HepG2 (cell line): ENCODE measurements around the gene STOML2. TPM values are rescaled to one million over a fixed set of nuclear protein-coding genes. Genes with fewer than 3 reads are reported as not detected.

ENCODE experiments used
- CREB1 ChIP-seq, 2 experiments: fragments of 450-650 bp in 1 of 2; IDR thresholded peaks; 2 replicates each; pipeline ENCODE4 v1.6.1; 2016 to 2017; ENCODE audit warnings: control low read depth in 1 of 2, mild to moderate bottlenecking in 1 of 2, missing compliant biosample characterization in 1 of 2, missing genetic modification characterization in 1 of 2
- IRX3 ChIP-seq: sonication (generic); formaldehyde crosslinking; IDR thresholded peaks from 2 replicates; pipeline ENCODE4 v1.8.1; 2023; ENCODE audit warnings: mild to moderate bottlenecking, low read depth, missing genetic modification reagents, borderline replicate concordance
- ISL2 ChIP-seq: sonication (generic); formaldehyde crosslinking; IDR thresholded peaks from 2 replicates; pipeline ENCODE4 v1.5.0; 2020; ENCODE audit warnings: missing genetic modification reagents
- KAT8 ChIP-seq: IDR thresholded peaks from 2 replicates; pipeline ENCODE4 v1.6.1; 2016; ENCODE audit warnings: missing genetic modification reagents, missing compliant biosample characterization
- MAFF ChIP-seq: IDR thresholded peaks from 2 replicates; pipeline ENCODE4 v1.6.1; 2011; ENCODE audit warnings: low read depth, low read length, improper control_type of control experiment
- MLXIP ChIP-seq: sonication (generic); formaldehyde crosslinking; IDR thresholded peaks from 2 replicates; pipeline ENCODE4 v1.9.0; 2021; ENCODE audit warnings: missing genetic modification reagents, borderline replicate concordance
- NRL ChIP-seq: sonication (generic); formaldehyde crosslinking; IDR thresholded peaks from 2 replicates; pipeline ENCODE4 v1.5.0; 2020; ENCODE audit warnings: missing genetic modification reagents, mild to moderate bottlenecking, moderate library complexity, borderline replicate concordance
- RARG ChIP-seq: sonication (generic); formaldehyde crosslinking; IDR thresholded peaks from 2 replicates; pipeline ENCODE4 v1.4.0; 2020; ENCODE audit warnings: low read depth, mild to moderate bottlenecking, missing genetic modification reagents
- SAP130 ChIP-seq: IDR thresholded peaks from 2 replicates; pipeline ENCODE4 v1.6.1; 2016; ENCODE audit warnings: low read depth
- ZBTB26 ChIP-seq: IDR thresholded peaks from 2 replicates; pipeline ENCODE4 v1.6.1; 2016; ENCODE audit warnings: missing compliant biosample characterization, missing genetic modification reagents, borderline replicate concordance
- ZBTB49 ChIP-seq: sonication (generic); formaldehyde crosslinking; IDR thresholded peaks from 2 replicates; pipeline ENCODE4 v1.4.0; 2020; ENCODE audit warnings: missing genetic modification reagents, borderline replicate concordance
- ZFP37 ChIP-seq: sonication (generic); formaldehyde crosslinking; IDR thresholded peaks from 2 replicates; pipeline ENCODE4 v1.4.0; 2020; ENCODE audit warnings: missing genetic modification reagents, borderline replicate concordance
- ZNF17 ChIP-seq: sonication (generic); formaldehyde crosslinking; IDR thresholded peaks from 2 replicates; pipeline ENCODE4 v1.5.0; 2020; ENCODE audit warnings: mild to moderate bottlenecking, missing genetic modification reagents
- ZNF264 ChIP-seq: sonication (generic); formaldehyde crosslinking; IDR thresholded peaks from 2 replicates; pipeline ENCODE4 v1.4.0; 2020; ENCODE audit warnings: missing genetic modification reagents
- ZNF3 ChIP-seq: IDR thresholded peaks from 2 replicates; pipeline ENCODE4 v1.7.0; 2017; ENCODE audit warnings: inconsistent platforms
- ZNF552 ChIP-seq: sonication (generic); formaldehyde crosslinking; IDR thresholded peaks from 2 replicates; pipeline ENCODE4 v1.9.0; 2022; ENCODE audit warnings: missing genetic modification reagents, mild to moderate bottlenecking, borderline replicate concordance
- ZNF558 ChIP-seq: sonication (generic); formaldehyde crosslinking; IDR thresholded peaks from 2 replicates; pipeline ENCODE4 v1.9.0; 2022; ENCODE audit warnings: mild to moderate bottlenecking, missing genetic modification reagents, borderline replicate concordance
- ZNF589 ChIP-seq: sonication (generic); formaldehyde crosslinking; conservative IDR thresholded peaks from 2 replicates; pipeline ENCODE4 v1.8.0; 2022; ENCODE audit warnings: mild to moderate bottlenecking, moderate library complexity, missing genetic modification reagents
- ZNF660 ChIP-seq: sonication (generic); formaldehyde crosslinking; IDR thresholded peaks from 2 replicates; pipeline ENCODE4 v1.5.1; 2020; ENCODE audit warnings: mild to moderate bottlenecking, low read depth, missing genetic modification reagents, borderline replicate concordance
- ZNF720 ChIP-seq: sonication (generic); formaldehyde crosslinking; IDR thresholded peaks from 2 replicates; pipeline ENCODE4 v1.4.0; 2020; ENCODE audit warnings: missing genetic modification reagents
- ZNF780A ChIP-seq: sonication (generic); formaldehyde crosslinking; IDR thresholded peaks from 2 replicates; pipeline ENCODE4 v1.8.0; 2022; ENCODE audit warnings: mild to moderate bottlenecking, missing genetic modification reagents, moderate library complexity
- polyA plus RNA-seq, 8 experiments: library from polyadenylated mRNA; depleted of rRNA in 3 of 8; stranded (reverse) in 7 of 8; unstranded in 1 of 8; fragments of >200 nt; fragmentation: Illumina TruSeq in 4 of 8; extraction: Trizol in 4 of 8; gene quantifications; 2 replicates each; pipeline versions ENCODE4 v1.2.1 to v1.2.3, GENCODE V29; 2011 to 2016; ENCODE audit warnings: low read depth in 4 of 8, missing spikeins in 1 of 8, mixed read lengths in 1 of 8; ENCODE audit not compliant: insufficient read depth in 1 of 8
- total RNA-seq, 5 experiments: library from RNA; depleted of rRNA; stranded (reverse); fragments of >200 nt; fragmentation: Illumina TruSeq; extraction: Trizol; gene quantifications; 2 replicates each; pipeline ENCODE4 v1.2.3, GENCODE V29; 2016; ENCODE audit warnings: low read depth in 1 of 5
- TF ChIP-seq, protein P1 (sequence below): sonication (generic); formaldehyde crosslinking; IDR thresholded peaks from 2 replicates; pipeline ENCODE4 v1.4.0; 2020; ENCODE audit warnings: mild to moderate bottlenecking, low read depth, missing genetic modification reagents

STOML2 gene
- total and polyA plus RNA-seq, 2 of the 13 experiments (the other 11 are each of a cell fraction or from before 2014, with no cell fraction given): 245 to 250 TPM

GRCh38 chr9:35096035-35096849 is 6.7 kb downstream of the STOML2 start, which contains the start of gene PIGO (continued):
- TF ChIP-seq, protein P1, sequence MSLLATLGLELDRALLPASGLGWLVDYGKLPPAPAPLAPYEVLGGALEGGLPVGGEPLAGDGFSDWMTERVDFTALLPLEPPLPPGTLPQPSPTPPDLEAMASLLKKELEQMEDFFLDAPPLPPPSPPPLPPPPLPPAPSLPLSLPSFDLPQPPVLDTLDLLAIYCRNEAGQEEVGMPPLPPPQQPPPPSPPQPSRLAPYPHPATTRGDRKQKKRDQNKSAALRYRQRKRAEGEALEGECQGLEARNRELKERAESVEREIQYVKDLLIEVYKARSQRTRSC (CRISPR knock-in tag): peak; percentile 94
- no peak for TF ChIP-seq ZNF660
- peak; percentile 64; the same call in 1 of the 2 replicates for TF ChIP-seq ZBTB26
- TF ChIP-seq ZNF552 (CRISPR knock-in tag): no peak
- no peak for TF ChIP-seq ZNF17 (CRISPR knock-in tag)
- peak; percentile 73 for TF ChIP-seq ISL2 (CRISPR knock-in tag)
- no peak for TF ChIP-seq MAFF
- peak; percentile 98 for TF ChIP-seq KAT8 (CRISPR knock-in tag)
- 0 out of 2 replicates have a peak, but pooled peaks have one; percentile 44 for TF ChIP-seq ZNF780A
- peak; percentile 86 for TF ChIP-seq ZNF264
- TF ChIP-seq IRX3 (CRISPR knock-in tag): no peak
- peak; percentile 93 for TF ChIP-seq ZNF558
- no peak for TF ChIP-seq ZNF3 (CRISPR knock-in tag)
- TF ChIP-seq RARG (CRISPR knock-in tag): peak; percentile 95; the same call in 1 of the 2 replicates
- no peak for TF ChIP-seq ZNF720 (CRISPR knock-in tag)
- peak; percentile 21; the same call in 1 of the 2 replicates for TF ChIP-seq CREB1 (IDR thresholded peaks at IDR 0.05)
- peak; percentile 83 for TF ChIP-seq CREB1 (CRISPR knock-in tag; IDR thresholded peaks at IDR 0.05)
- peak; percentile 96 for TF ChIP-seq SAP130 (CRISPR knock-in tag)
- no peak for TF ChIP-seq ZBTB49 (CRISPR knock-in tag)
- peak; percentile 68; the same call in 1 of the 2 replicates for TF ChIP-seq ZFP37 (CRISPR knock-in tag)
- TF ChIP-seq NRL: peak; percentile 73; the same call in 1 of the 2 replicates
- TF ChIP-seq MLXIP: no peak
- TF ChIP-seq ZNF589 (CRISPR knock-in tag): no peak; the same call in 1 of the 2 replicates
